Small intestine (tissue), 16 donors: ENCODE measurements around the gene C14orf93. TPM values are rescaled to one million over a fixed set of nuclear protein-coding genes. Genes with fewer than 3 reads are reported as not detected.

Source experiments
- DNase-seq, 2 donors: peaks; one replicate each; pipeline versions ENCODE4 v3.0.0 to v3.0.0-alpha.2; 2013
- FAIRE-seq: peaks from 2 replicates; lab custom pipeline; 2012; peaks lifted over from hg19 to GRCh38; lab: Jason Lieb, UNC
- H3K27ac ChIP-seq, 3 donors: one replicate each; pipeline ENCODE4 v1.5.1; 2013; ENCODE audit warnings: low read length in 2 of 3, mild to moderate bottlenecking in 2 of 3, control low read depth in 1 of 3, inconsistent platforms in 1 of 3, low read depth in 1 of 3, moderate library complexity in 1 of 3
- H3K27me3 ChIP-seq, 3 donors: one replicate each; pipeline ENCODE4 v1.6.1; 2013; ENCODE audit warnings: low read length in 3 of 3, inconsistent platforms in 1 of 3; ENCODE audit not compliant: control insufficient read depth in 3 of 3, insufficient read depth in 3 of 3
- H3K36me3 ChIP-seq, 3 donors: one replicate each; pipeline ENCODE4 v1.6.1; 2013; ENCODE audit warnings: low read length in 3 of 3, inconsistent platforms in 1 of 3, low read depth in 1 of 3, mild to moderate bottlenecking in 1 of 3, moderate library complexity in 1 of 3; ENCODE audit not compliant: control insufficient read depth in 3 of 3, insufficient read depth in 2 of 3
- H3K4me1 ChIP-seq, 3 donors: one replicate each; pipeline ENCODE4 v1.6.1; 2013; ENCODE audit warnings: low read length in 2 of 3, inconsistent platforms in 1 of 3, low read depth in 1 of 3, mild to moderate bottlenecking in 1 of 3, moderate library complexity in 1 of 3; ENCODE audit not compliant: control insufficient read depth in 3 of 3, insufficient read depth in 2 of 3
- H3K4me3 ChIP-seq, 3 donors: one replicate each; pipeline ENCODE4 v1.5.1; 2013; ENCODE audit warnings: low read length in 3 of 3, control low read depth in 1 of 3, inconsistent platforms in 1 of 3, low read depth in 1 of 3, mild to moderate bottlenecking in 1 of 3, moderate library complexity in 1 of 3
- H3K9me3 ChIP-seq, 2 donors: one replicate each; pipeline ENCODE4 v1.6.1; 2013; ENCODE audit warnings: low read depth in 1 of 2, low read length in 1 of 2; ENCODE audit not compliant: control insufficient read depth in 2 of 2, insufficient read depth in 1 of 2
- WGBS, 3 donors: extraction: QIAGEN DNeasy Blood & Tissue Kit; methylation state at CpG; one replicate each; pipeline ENCODE4 v1.1.7; 2013; 5-methylcytosine and 5-hydroxymethylcytosine counted together
- long read RNA-seq, 10 donors: transcript quantifications; one replicate each; lab custom pipeline, GENCODE V29; 2026
- polyA plus RNA-seq, 4 donors: library from polyadenylated mRNA; stranded (reverse) in 3 of 4; unstranded in 1 of 4; fragments of 200-250 nt in 3 of 4; fragments of 120-200 nt in 1 of 4; gene quantifications; one replicate each; pipeline versions ENCODE4 v1.2.1 to v1.2.3, GENCODE V29; 2013
- donor health status: healthy with polysubstance abuse.
- donor health status: control.
- donor health status: control.
- donor health status: Bipolar disorder and iron deficiency.
- donor health status: healthy.

The C14orf93 gene
- 10 to 100 TPM in 1 of 4 donors, 1 to 10 TPM in 3; 4.9 to 17.0 (median 7.9) TPM for polyA plus RNA-seq
- long read RNA-seq, donor 1 = 0 reads
- long read RNA-seq, donor 2 = 0 reads
- long read RNA-seq, donor 3 = 0 reads
- long read RNA-seq, donor 4 = 0 reads
- long read RNA-seq, donor 5 = 0 reads
- long read RNA-seq, donor 6, partial matches to known transcripts = 0 of 2 reads
- long read RNA-seq, donor 6, other reads (novel, unspliced or antisense) = 0 of 2 reads
- long read RNA-seq, donor 7 = 0 reads
- long read RNA-seq, donor 8 = 0 reads
- long read RNA-seq, donor 9, partial matches to known transcripts = 0 of 2 reads
- long read RNA-seq, donor 9, other reads (novel, unspliced or antisense) = 0 of 2 reads
- long read RNA-seq, donor 10, partial matches to known transcripts = 0 of 1 reads
- long read RNA-seq, donor 10, other reads (novel, unspliced or antisense) = 0 of 1 reads

GRCh38 chr14:23009939-23010726, at the start of gene C14orf93:
Gene C14orf93 (minus strand): TSS chr14:23010143. CDS start chr14:22999023, 11,120 bp downstream.
- Histone ChIP-seq H3K27ac (peak within 1 kb of the TSS; percentile 54 to 96 (median 83)), H3K27me3 (no peaks in the 10 kb centered on the region), H3K4me1 (peaks cover 0 to 20% (median 3%) of the 10 kb centered on the region in 3 donors), H3K9me3 (no peaks in the 10 kb centered on the region), H3K4me3 (peak within 1 kb of the TSS; percentile 41 to 73 (median 62)), H3K36me3 (no peaks in the 10 kb centered on the region)
- FAIRE-seq (no peak), DNase-seq (peak; percentile 79 to 90)
- 1 to 2% (median 2%) methylated on average over 31 to 40 of the region's 40 CpGs for WGBS, 3 donors

GRCh38 chr14:23058654-23059504, 48.9 kb upstream of the C14orf93 start:
- Histone ChIP-seq H3K4me1 (peaks cover 0 to 13% (median 2%) of the 10 kb centered on the region in 3 donors), H3K27me3 (no peaks in the 10 kb centered on the region), H3K9me3 (no peaks in the 10 kb centered on the region), H3K36me3 (peaks cover 18 to 60% (median 36%) of the 10 kb centered on the region in 3 donors), H3K4me3 (no peak overlapping the region), H3K27ac (no peak overlapping the region)
- FAIRE-seq (no peak), DNase-seq (no peak)
- 91% methylated on average over 31 to 32 of the region's 32 CpGs for WGBS, 3 donors

GRCh38 chr14:23057757-23058653, 48.1 kb upstream of the C14orf93 start:
- Histone ChIP-seq H3K4me1 (peaks cover 0 to 13% (median 2%) of the 10 kb centered on the region in 3 donors), H3K4me3 (peak overlapping the region; percentile 54 to 76 (median 56)), H3K27ac (peak overlapping the region in 2 of 3 donors; percentile 40 to 44), H3K36me3 (peaks cover 15 to 54% (median 27%) of the 10 kb centered on the region in 3 donors), H3K9me3 (no peaks in the 10 kb centered on the region), H3K27me3 (no peaks in the 10 kb centered on the region)
- DNase-seq = peak; percentile 89 to 94
- no peak for FAIRE-seq
- 1 to 2% (median 1%) methylated on average over 40 to 51 of the region's 51 CpGs for WGBS, 3 donors

GRCh38 chr14:23056956-23057756, 47.2 kb upstream of the C14orf93 start, which contains the start of gene CDH24:
Gene CDH24 (minus strand): TSS chr14:23057520. CDS start chr14:23055733, 1,787 bp downstream.
- Histone ChIP-seq H3K4me1 (peaks cover 0 to 13% (median 2%) of the 10 kb centered on the region in 3 donors), H3K4me3 (peak within 1 kb of the TSS; percentile 54 to 76 (median 56)), H3K27ac (peak within 1 kb of the TSS in 2 of 3 donors; percentile 40 to 44), H3K36me3 (peaks cover 8 to 48% (median 19%) of the 10 kb centered on the region in 3 donors), H3K9me3 (no peaks in the 10 kb centered on the region), H3K27me3 (no peaks in the 10 kb centered on the region)
- FAIRE-seq (no peak), DNase-seq (peak; percentile 66 to 87)
- WGBS, 3 donors = 1 to 2% (median 2%) methylated on average over 38 to 73 of the region's 73 CpGs

GRCh38 chr14:23056145-23056955, 46.4 kb upstream of the C14orf93 start:
- FAIRE-seq (no peak), DNase-seq (peak; percentile 73 to 86)
- Histone ChIP-seq H3K36me3 (peaks cover 4 to 41% (median 16%) of the 10 kb centered on the region in 3 donors), H3K4me3 (peak overlapping the region in 2 of 3 donors; percentile 54 to 76), H3K4me1 (peaks cover 0 to 13% (median 2%) of the 10 kb centered on the region in 3 donors), H3K27ac (no peak overlapping the region), H3K9me3 (no peaks in the 10 kb centered on the region), H3K27me3 (no peaks in the 10 kb centered on the region)
- 6 to 8% (median 8%) methylated on average over 17 of the region's 17 CpGs for WGBS, 3 donors

GRCh38 chr14:23055621-23056144, 45.7 kb upstream of the C14orf93 start:
- Histone ChIP-seq H3K36me3 (peaks cover 2 to 34% (median 10%) of the 10 kb centered on the region in 3 donors), H3K4me3 (no peak overlapping the region), H3K4me1 (peaks cover 0 to 13% (median 2%) of the 10 kb centered on the region in 3 donors), H3K9me3 (no peaks in the 10 kb centered on the region), H3K27me3 (no peaks in the 10 kb centered on the region), H3K27ac (no peak overlapping the region)
- 60 to 79% (median 65%) methylated on average over 6 of the region's 6 CpGs for WGBS, 3 donors
- FAIRE-seq (no peak), DNase-seq (no peak)
